ENCODE measurements around the gene NFASC.

Gene NFASC

GRCh38 chr1:205017766-205018165 is 147.1 kb downstream of the NFASC start:
- Histone ChIP-seq H3K9me3 (ENCODE audit: insufficient read depth, low read length) (no peaks in the 10 kb centered on the region), H3K27me3 (ENCODE audit: low read depth, low read length) (peaks cover 46% of the 10 kb centered on the region), H3K36me3 (replicated peaks; ENCODE audit: low read depth, low read length) (no peaks in the 10 kb centered on the region), H3K4me1 (ENCODE audit: low read length) (no peaks in the 10 kb centered on the region), H3K79me2 (ENCODE audit: low read length) (no peaks in the 10 kb centered on the region), H4K20me1 (ENCODE audit: insufficient read depth, low read length) (no peaks in the 10 kb centered on the region), H3K4me3 (ENCODE audit: low read length) (no peak overlapping the region), H3K27ac (ENCODE audit: low read length) (no peak overlapping the region), H3K9ac (ENCODE audit: low read length) (no peak overlapping the region), H3K4me2 (ENCODE audit: low read length) (no peak overlapping the region), H2AFZ (ENCODE audit: low read depth, low read length) (no peak overlapping the region)
- no peak for TF ChIP-seq CTCF (IDR thresholded peaks at IDR 0.05; ENCODE audit: low read depth, low read length)
- no peak for TF ChIP-seq EZH2phosphoT487 (IDR thresholded peaks at IDR 0.05; ENCODE audit: low read depth)

- TF ChIP-seq EZH2phosphoT487 (IDR thresholded peaks at IDR 0.05; ENCODE audit: low read depth) (no peak), CTCF (IDR thresholded peaks at IDR 0.05; ENCODE audit: low read depth, low read length) (no peak)
Observed at GRCh38 chr1:205018381-205018780, 147.7 kb downstream of the NFASC start.

GRCh38 chr1:205020466-205020865 is 149.8 kb downstream of the NFASC start:
- no peak for TF ChIP-seq CTCF (IDR thresholded peaks at IDR 0.05; ENCODE audit: low read depth, low read length)
- no peak for TF ChIP-seq EZH2phosphoT487 (IDR thresholded peaks at IDR 0.05; ENCODE audit: low read depth)
- H3K9ac ChIP-seq (ENCODE audit: low read length), result no peak overlapping the region
- H2AFZ ChIP-seq (ENCODE audit: low read depth, low read length), result no peak overlapping the region
- no peak overlapping the region for H3K4me3 ChIP-seq (ENCODE audit: low read length)
- H3K4me1 ChIP-seq (ENCODE audit: low read length), result no peaks in the 10 kb centered on the region
- H3K36me3 ChIP-seq (replicated peaks; ENCODE audit: low read depth, low read length), result no peaks in the 10 kb centered on the region
- H4K20me1 ChIP-seq (ENCODE audit: insufficient read depth, low read length), result no peaks in the 10 kb centered on the region
- no peak overlapping the region for H3K27ac ChIP-seq (ENCODE audit: low read length)
- H3K79me2 ChIP-seq (ENCODE audit: low read length), result no peaks in the 10 kb centered on the region
- peaks cover 43% of the 10 kb centered on the region for H3K27me3 ChIP-seq (ENCODE audit: low read depth, low read length)
- no peaks in the 10 kb centered on the region for H3K9me3 ChIP-seq (ENCODE audit: insufficient read depth, low read length)
- H3K4me2 ChIP-seq (ENCODE audit: low read length), result no peak overlapping the region

More at GRCh38 chr1:205018381-205018780, 147.7 kb downstream of the NFASC start:
- Histone ChIP-seq H3K36me3 (replicated peaks; ENCODE audit: low read depth, low read length) (no peaks in the 10 kb centered on the region), H3K4me3 (ENCODE audit: low read length) (no peak overlapping the region), H3K27ac (ENCODE audit: low read length) (no peak overlapping the region), H3K79me2 (ENCODE audit: low read length) (no peaks in the 10 kb centered on the region), H3K4me1 (ENCODE audit: low read length) (no peaks in the 10 kb centered on the region), H3K9ac (ENCODE audit: low read length) (no peak overlapping the region), H3K9me3 (ENCODE audit: insufficient read depth, low read length) (no peaks in the 10 kb centered on the region), H3K4me2 (ENCODE audit: low read length) (no peak overlapping the region), H4K20me1 (ENCODE audit: insufficient read depth, low read length) (no peaks in the 10 kb centered on the region), H3K27me3 (ENCODE audit: low read depth, low read length) (peaks cover 45% of the 10 kb centered on the region), H2AFZ (ENCODE audit: low read depth, low read length) (no peak overlapping the region)

- H2AFZ ChIP-seq (ENCODE audit: low read depth, low read length), result no peak overlapping the region
- H3K27ac ChIP-seq (ENCODE audit: low read length), result no peak overlapping the region
- no peaks in the 10 kb centered on the region for H3K36me3 ChIP-seq (replicated peaks; ENCODE audit: low read depth, low read length)
- H3K79me2 ChIP-seq (ENCODE audit: low read length), result no peaks in the 10 kb centered on the region
- no peak overlapping the region for H3K9ac ChIP-seq (ENCODE audit: low read length)
- no peak overlapping the region for H3K4me2 ChIP-seq (ENCODE audit: low read length)
- no peaks in the 10 kb centered on the region for H3K9me3 ChIP-seq (ENCODE audit: insufficient read depth, low read length)
- peaks cover 46% of the 10 kb centered on the region for H3K27me3 ChIP-seq (ENCODE audit: low read depth, low read length)
- H3K4me3 ChIP-seq (ENCODE audit: low read length), result no peak overlapping the region
- no peaks in the 10 kb centered on the region for H4K20me1 ChIP-seq (ENCODE audit: insufficient read depth, low read length)
- H3K4me1 ChIP-seq (ENCODE audit: low read length), result no peaks in the 10 kb centered on the region
- TF ChIP-seq EZH2phosphoT487 (IDR thresholded peaks at IDR 0.05; ENCODE audit: low read depth) (no peak), CTCF (IDR thresholded peaks at IDR 0.05; ENCODE audit: low read depth, low read length) (no peak)
Observed at GRCh38 chr1:205024679-205025078, 154.0 kb downstream of the NFASC start.
